ENCODE measurements around the gene SLC5A6.

Gene SLC5A6

DNA sequence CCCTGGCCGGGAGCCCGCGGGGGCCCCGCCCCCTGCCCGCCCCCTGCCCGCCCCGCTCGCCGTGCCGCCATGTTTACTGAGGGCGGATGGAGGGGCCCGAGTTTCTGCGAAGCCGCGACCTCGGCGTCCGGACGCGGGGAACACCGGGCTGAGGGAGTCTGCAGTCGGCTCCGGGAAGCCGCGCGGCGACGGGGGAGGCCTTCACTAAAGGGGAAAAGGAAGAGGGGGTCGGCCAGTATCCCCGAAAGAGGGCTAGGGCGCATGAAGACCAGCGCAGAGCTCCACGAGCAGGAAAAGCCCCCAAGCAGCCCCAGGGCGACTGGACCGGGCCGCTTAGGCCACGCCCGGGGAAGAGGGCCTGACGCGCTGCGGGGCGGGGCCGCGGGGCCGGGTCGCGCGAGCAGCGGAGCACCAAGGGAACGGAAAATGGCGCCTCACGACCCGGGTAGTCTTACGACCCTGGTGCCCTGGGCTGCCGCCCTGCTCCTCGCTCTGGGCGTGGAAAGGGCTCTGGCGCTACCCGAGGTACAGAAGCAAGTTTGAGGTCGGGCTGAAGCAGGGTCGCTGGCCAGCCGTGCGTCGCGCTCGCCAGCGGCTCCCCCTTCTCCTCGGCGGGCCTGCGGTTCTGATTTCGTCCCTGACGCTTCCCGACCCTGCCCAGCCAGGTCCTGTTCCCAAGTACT lies at the start of gene SLC5A6, which contains the start of gene ATRAID:
Gene SLC5A6, minus strand, starts transcription at position 326 of the 683 bp plus-strand sequence. CDS start 4,618 bp downstream, outside the sequence.
Gene ATRAID, plus strand, starts transcription at position 99 of the 683 bp plus-strand sequence. Its CDS starts 328 bp downstream, at position 427.
- peak within 1 kb of the TSS; percentile 81 for H3K4me2 ChIP-seq (ENCODE audit: low read length)
- H3K27me3 ChIP-seq (ENCODE audit: insufficient read depth, low read length): no peaks in the 10 kb centered on the region
- H3K36me3 ChIP-seq (ENCODE audit: insufficient read depth, low read length): peaks cover 40% of the 10 kb centered on the region
- H3K9me2 ChIP-seq (ENCODE audit: low read depth, low read length): no peaks in the 10 kb centered on the region
- H2AFZ ChIP-seq (ENCODE audit: low read length): peak within 1 kb of the TSS; percentile 24; the same call in 1 of the 2 replicates
- peaks cover 37% of the 10 kb centered on the region for H3K4me1 ChIP-seq (ENCODE audit: insufficient read depth, low read length, severe bottlenecking)
- peak within 1 kb of the TSS; percentile 91 for H3K4me3 ChIP-seq (ENCODE audit: low read depth, low read length, poor library complexity, severe bottlenecking)
- no peaks in the 10 kb centered on the region for H4K20me1 ChIP-seq (ENCODE audit: insufficient read depth, low read length)
- no peaks in the 10 kb centered on the region for H3K79me2 ChIP-seq (ENCODE audit: insufficient read depth, low read length)
- H3K27ac ChIP-seq (ENCODE audit: low read depth, low read length, poor library complexity, severe bottlenecking): peak within 1 kb of the TSS; percentile 80
- H3K9ac ChIP-seq (ENCODE audit: low read length): peak within 1 kb of the TSS; percentile 97
- H3F3A ChIP-seq (ENCODE audit: insufficient read depth, low read length): no peaks in the 10 kb centered on the region
- TF ChIP-seq, protein P1, sequence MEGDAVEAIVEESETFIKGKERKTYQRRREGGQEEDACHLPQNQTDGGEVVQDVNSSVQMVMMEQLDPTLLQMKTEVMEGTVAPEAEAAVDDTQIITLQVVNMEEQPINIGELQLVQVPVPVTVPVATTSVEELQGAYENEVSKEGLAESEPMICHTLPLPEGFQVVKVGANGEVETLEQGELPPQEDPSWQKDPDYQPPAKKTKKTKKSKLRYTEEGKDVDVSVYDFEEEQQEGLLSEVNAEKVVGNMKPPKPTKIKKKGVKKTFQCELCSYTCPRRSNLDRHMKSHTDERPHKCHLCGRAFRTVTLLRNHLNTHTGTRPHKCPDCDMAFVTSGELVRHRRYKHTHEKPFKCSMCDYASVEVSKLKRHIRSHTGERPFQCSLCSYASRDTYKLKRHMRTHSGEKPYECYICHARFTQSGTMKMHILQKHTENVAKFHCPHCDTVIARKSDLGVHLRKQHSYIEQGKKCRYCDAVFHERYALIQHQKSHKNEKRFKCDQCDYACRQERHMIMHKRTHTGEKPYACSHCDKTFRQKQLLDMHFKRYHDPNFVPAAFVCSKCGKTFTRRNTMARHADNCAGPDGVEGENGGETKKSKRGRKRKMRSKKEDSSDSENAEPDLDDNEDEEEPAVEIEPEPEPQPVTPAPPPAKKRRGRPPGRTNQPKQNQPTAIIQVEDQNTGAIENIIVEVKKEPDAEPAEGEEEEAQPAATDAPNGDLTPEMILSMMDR (IDR thresholded peaks at IDR 0.05; ENCODE audit: low read length): no peak
- no peak for TF ChIP-seq EZH2 (IDR thresholded peaks at IDR 0.05; ENCODE audit: borderline replicate concordance, low read length)
- no peaks in the 10 kb centered on the region for H3K9me3 ChIP-seq (ENCODE audit: low read length)

DNA sequence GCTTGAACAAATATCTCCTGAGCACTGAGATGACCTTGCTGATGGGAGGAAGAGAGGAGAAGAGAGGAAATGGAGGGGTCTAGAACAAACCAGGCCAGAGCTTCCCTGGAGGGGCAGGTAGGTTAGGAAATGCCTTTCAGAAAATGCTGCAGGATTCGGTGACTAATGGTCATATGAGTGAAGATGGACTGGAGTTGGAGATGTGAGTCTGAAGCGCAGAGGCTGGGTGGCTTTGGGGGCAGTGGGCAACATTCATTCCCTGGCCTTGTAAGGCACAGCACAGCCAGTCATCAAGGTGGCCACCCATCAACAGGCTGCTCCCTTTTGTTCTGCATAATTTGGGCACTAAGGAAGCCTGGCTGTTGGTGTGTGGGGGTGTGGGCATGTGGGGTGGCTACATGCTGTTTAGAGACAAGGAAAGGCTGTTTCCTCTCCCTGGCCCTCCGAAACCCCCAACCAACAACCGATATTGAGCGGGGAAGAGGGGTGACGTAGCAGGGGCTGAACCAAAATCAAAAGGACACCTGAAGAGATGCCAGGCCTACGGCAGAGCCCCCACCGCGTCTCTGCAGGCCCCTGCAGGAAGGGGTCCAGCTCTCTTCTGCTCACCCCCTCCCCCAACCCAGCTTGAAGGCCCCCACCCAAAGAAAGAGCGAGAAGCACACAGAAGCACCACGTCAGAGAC lies 49.3 kb upstream of the SLC5A6 start:
- no peaks in the 10 kb centered on the region for H3K36me3 ChIP-seq (ENCODE audit: insufficient read depth, low read length)
- no peak overlapping the region for H3K4me3 ChIP-seq (ENCODE audit: low read depth, low read length, poor library complexity, severe bottlenecking)
- H3K4me1 ChIP-seq (ENCODE audit: insufficient read depth, low read length, severe bottlenecking): peaks cover 20% of the 10 kb centered on the region
- no peaks in the 10 kb centered on the region for H3K79me2 ChIP-seq (ENCODE audit: insufficient read depth, low read length)
- no peak overlapping the region for H3K4me2 ChIP-seq (ENCODE audit: low read length)
- no peak for TF ChIP-seq EZH2 (IDR thresholded peaks at IDR 0.05; ENCODE audit: borderline replicate concordance, low read length)
- TF ChIP-seq, protein P1 (IDR thresholded peaks at IDR 0.05; ENCODE audit: low read length): no peak
- no peaks in the 10 kb centered on the region for H4K20me1 ChIP-seq (ENCODE audit: insufficient read depth, low read length)
- peaks cover 30% of the 10 kb centered on the region for H3K27me3 ChIP-seq (ENCODE audit: insufficient read depth, low read length)
- no peaks in the 10 kb centered on the region for H3F3A ChIP-seq (ENCODE audit: insufficient read depth, low read length)
- no peak overlapping the region for H3K9ac ChIP-seq (ENCODE audit: low read length)
- H3K27ac ChIP-seq (ENCODE audit: low read depth, low read length, poor library complexity, severe bottlenecking): no peak overlapping the region
- no peaks in the 10 kb centered on the region for H3K9me3 ChIP-seq (ENCODE audit: low read length)
- H2AFZ ChIP-seq (ENCODE audit: low read length): no peak overlapping the region
- H3K9me2 ChIP-seq (ENCODE audit: low read depth, low read length): no peaks in the 10 kb centered on the region

DNA sequence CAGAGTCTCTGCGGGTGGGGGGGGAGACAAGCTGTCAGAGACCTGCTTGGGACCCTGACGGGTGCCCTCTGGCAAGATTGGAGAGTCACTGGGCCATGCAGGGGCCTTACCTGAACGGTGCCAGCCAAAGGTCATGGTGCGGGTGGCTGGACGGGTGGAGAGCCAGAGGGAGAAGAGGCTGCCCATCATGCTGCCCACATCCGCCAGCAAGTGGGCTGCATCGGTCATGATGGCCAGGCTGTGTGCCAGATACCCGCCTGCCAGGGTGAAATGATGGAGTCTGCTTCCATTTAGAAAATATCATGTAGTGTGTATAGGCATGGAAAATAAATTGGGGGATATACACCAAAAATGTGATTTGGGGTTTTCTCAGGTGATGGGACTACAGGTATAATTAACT lies 46.0 kb upstream of the SLC5A6 start:
- Histone ChIP-seq H3K27ac (ENCODE audit: low read depth, low read length, poor library complexity, severe bottlenecking) (no peak overlapping the region), H3K4me3 (ENCODE audit: low read depth, low read length, poor library complexity, severe bottlenecking) (no peak overlapping the region), H3K79me2 (ENCODE audit: insufficient read depth, low read length) (no peaks in the 10 kb centered on the region), H4K20me1 (ENCODE audit: insufficient read depth, low read length) (no peaks in the 10 kb centered on the region), H3K4me2 (ENCODE audit: low read length) (no peak overlapping the region), H3F3A (ENCODE audit: insufficient read depth, low read length) (no peaks in the 10 kb centered on the region), H3K9ac (ENCODE audit: low read length) (no peak overlapping the region), H3K9me3 (ENCODE audit: low read length) (no peaks in the 10 kb centered on the region), H3K9me2 (ENCODE audit: low read depth, low read length) (no peaks in the 10 kb centered on the region), H3K36me3 (ENCODE audit: insufficient read depth, low read length) (no peaks in the 10 kb centered on the region), H2AFZ (ENCODE audit: low read length) (no peak overlapping the region), H3K4me1 (ENCODE audit: insufficient read depth, low read length, severe bottlenecking) (peaks cover 3% of the 10 kb centered on the region), H3K27me3 (ENCODE audit: insufficient read depth, low read length) (peaks cover 22% of the 10 kb centered on the region)
- TF ChIP-seq, protein P1 (IDR thresholded peaks at IDR 0.05; ENCODE audit: low read length): no peak
- no peak for TF ChIP-seq EZH2 (IDR thresholded peaks at IDR 0.05; ENCODE audit: borderline replicate concordance, low read length)
